Neural crest cell (in vitro differentiated cells): ENCODE results near the gene RTTN. TPM values are rescaled to one million over a fixed set of nuclear protein-coding genes. Genes with fewer than 3 reads are reported as not detected.

Experiments used
- DNase-seq: peaks from one replicate; pipeline ENCODE4 v3.0.0; 2021; ENCODE audit warnings: low read depth, mixed read lengths, low spot score
- H3K27ac Mint-ChIP-seq: one replicate; pipeline ENCODE4 v1.8.0; 2021; ENCODE audit warnings: mild to moderate bottlenecking, mixed read lengths; ENCODE audit not compliant: unreplicated experiment
- H3K27me3 Mint-ChIP-seq: 2 replicates; pipeline ENCODE4 v1.8.0; 2021; ENCODE audit warnings: low read depth, mild to moderate bottlenecking, mixed read lengths
- H3K36me3 Mint-ChIP-seq: 2 replicates; pipeline ENCODE4 v1.8.0; 2021; ENCODE audit warnings: low read depth, mild to moderate bottlenecking, mixed read lengths
- H3K4me1 Mint-ChIP-seq: 2 replicates; pipeline ENCODE4 v1.8.0; 2021; ENCODE audit warnings: mixed read lengths
- H3K4me3 Mint-ChIP-seq: one replicate; pipeline ENCODE4 v1.8.0; 2021; ENCODE audit warnings: mild to moderate bottlenecking, mixed read lengths
- H3K9me3 Mint-ChIP-seq: 2 replicates; pipeline ENCODE4 v1.8.0; 2021; ENCODE audit warnings: mixed read lengths
- CTCF ChIP-seq: fragments of 200-600 bp; sonication (generic); conservative IDR thresholded peaks from 2 replicates; pipeline ENCODE4 v1.5.0; 2021; ENCODE audit warnings: antibody characterized with exemption, mild to moderate bottlenecking
- total RNA-seq: library from RNA; stranded (reverse); gene quantifications from 2 replicates; pipeline ENCODE4 v1.2.1, GENCODE V29; 2021

The RTTN gene
- total RNA-seq, 1 donor from 2014 or later = 34.8 TPM

- Mint-ChIP-seq H3K9me3 (no peaks in the 10 kb centered on the region), H3K36me3 (peaks cover 13% of the 10 kb centered on the region), H3K4me1 (no peaks in the 10 kb centered on the region), H3K4me3 (no peak overlapping the region), H3K27me3 (no peaks in the 10 kb centered on the region), H3K27ac (no peak overlapping the region)
- no peak for TF ChIP-seq CTCF
- no peak for DNase-seq
Measured at GRCh38 chr18:70041459-70042050, 163.9 kb downstream of the RTTN start.

GRCh38 chr18:70039186-70039585 is 166.3 kb downstream of the RTTN start:
- Mint-ChIP-seq H3K27ac (no peak overlapping the region), H3K4me3 (no peak overlapping the region)

GRCh38 chr18:70037431-70038061 is 167.9 kb downstream of the RTTN start:
- Mint-ChIP-seq H3K27ac (peak overlapping the region; percentile 17), H3K4me1 (no peaks in the 10 kb centered on the region), H3K9me3 (peaks cover 7% of the 10 kb centered on the region), H3K36me3 (peaks cover 36% of the 10 kb centered on the region), H3K27me3 (no peaks in the 10 kb centered on the region), H3K4me3 (no peak overlapping the region)
- TF ChIP-seq CTCF = no peak
- DNase-seq = no peak

More at GRCh38 chr18:70039186-70039585, 166.3 kb downstream of the RTTN start:
- no peak for DNase-seq
- Mint-ChIP-seq H3K9me3 (peaks cover 4% of the 10 kb centered on the region), H3K27me3 (no peaks in the 10 kb centered on the region), H3K36me3 (peaks cover 21% of the 10 kb centered on the region), H3K4me1 (no peaks in the 10 kb centered on the region)
- no peak for TF ChIP-seq CTCF

- no peak for DNase-seq
- no peaks in the 10 kb centered on the region for H3K27me3 Mint-ChIP-seq
- peaks cover 40% of the 10 kb centered on the region for H3K36me3 Mint-ChIP-seq
- H3K4me3 Mint-ChIP-seq = no peak overlapping the region
- H3K27ac Mint-ChIP-seq = peak overlapping the region; percentile 20
- peaks cover 7% of the 10 kb centered on the region for H3K9me3 Mint-ChIP-seq
- TF ChIP-seq CTCF = no peak
- no peaks in the 10 kb centered on the region for H3K4me1 Mint-ChIP-seq
Measured at GRCh38 chr18:70036771-70037347, 168.6 kb downstream of the RTTN start.

- TF ChIP-seq CTCF = no peak
- H3K27me3 Mint-ChIP-seq = no peaks in the 10 kb centered on the region
Measured at GRCh38 chr18:70036168-70036567, 169.3 kb downstream of the RTTN start.

More at GRCh38 chr18:70036168-70036567, 169.3 kb downstream of the RTTN start:
- Mint-ChIP-seq H3K4me1 (no peaks in the 10 kb centered on the region), H3K36me3 (peaks cover 40% of the 10 kb centered on the region), H3K27ac (no peak overlapping the region), H3K4me3 (no peak overlapping the region), H3K9me3 (peaks cover 7% of the 10 kb centered on the region)
- DNase-seq = no peak
